OCI-LY3 (cell line): Measurements from ENCODE around the gene NKAIN2.

ENCODE experiments used
- H2AFZ ChIP-seq: fragments of 200-600, 300-600 bp; shearing (Covaris generic); 2 replicates; pipeline ENCODE4 v1.6.0; 2014; ENCODE audit warnings: antibody characterized with exemption, low read depth, low read length
- H3K27ac ChIP-seq: fragments of 200-600, 300-600 bp; sonication (generic); 2 replicates; pipeline ENCODE4 v1.5.1; 2014; ENCODE audit warnings: mild to moderate bottlenecking, low read length, moderate library complexity, mixed read lengths
- H3K27me3 ChIP-seq: fragments of 200-600, 300-600 bp; sonication (generic); 2 replicates; pipeline ENCODE4 v1.6.1; 2014; ENCODE audit warnings: low read depth, low read length, mixed read lengths
- H3K36me3 ChIP-seq: fragments of 200-600, 300-600 bp; sonication (generic); replicated peaks from 2 replicates; pipeline ENCODE3; 2014; ENCODE audit warnings: low read depth, low read length, mixed read lengths
- H3K4me1 ChIP-seq: fragments of 300-600, 200-600 bp; sonication (generic); 2 replicates; pipeline ENCODE4 v1.6.1; 2014; ENCODE audit warnings: low read length, mixed read lengths
- H3K4me2 ChIP-seq: fragments of 200-600, 300-600 bp; sonication (generic); 2 replicates; pipeline ENCODE4 v1.6.1; 2014; ENCODE audit warnings: low read length, mixed read lengths
- H3K4me3 ChIP-seq: fragments of 300-600, 200-600 bp; sonication (generic); 2 replicates; pipeline ENCODE4 v1.5.1; 2014; ENCODE audit warnings: antibody characterized with exemption, mild to moderate bottlenecking, low read length, moderate library complexity
- H3K79me2 ChIP-seq: fragments of 300-600, 200-600 bp; shearing (Covaris generic); 2 replicates; pipeline ENCODE4 v1.6.1; 2014; ENCODE audit warnings: mild to moderate bottlenecking, low read length, mixed read lengths
- H3K9ac ChIP-seq: fragments of 300-600, 200-600 bp; shearing (Covaris generic); 2 replicates; pipeline ENCODE4 v1.6.0; 2014; ENCODE audit warnings: mild to moderate bottlenecking, low read length, moderate library complexity
- H3K9me3 ChIP-seq: fragments of 200-600, 300-600 bp; shearing (Covaris generic); 2 replicates; pipeline ENCODE4 v1.6.1; 2014; ENCODE audit warnings: low read length, mixed read lengths; ENCODE audit not compliant: insufficient read depth
- H4K20me1 ChIP-seq: fragments of 200-600, 300-600 bp; sonication (generic); 2 replicates; pipeline ENCODE4 v1.6.1; 2016; ENCODE audit warnings: low read length, mixed read lengths; ENCODE audit not compliant: insufficient read depth
- CTCF ChIP-seq: fragments of 200-600, 300-600 bp; sonication (generic); IDR thresholded peaks from 2 replicates; pipeline ENCODE4 v1.5.1; 2014; ENCODE audit warnings: antibody characterized with exemption, low read length, low read depth
- EZH2phosphoT487 ChIP-seq: fragments of 200-600 bp; shearing (Covaris generic); IDR thresholded peaks from 2 replicates; pipeline ENCODE4 v1.6.1; 2018; ENCODE audit warnings: antibody characterized with exemption, mixed run types, low read depth

Gene NKAIN2

GRCh38 chr6:124371974-124372475, 568.4 kb downstream of the NKAIN2 start:
- TF ChIP-seq CTCF (no peak), EZH2phosphoT487 (no peak)
- H3K27me3 ChIP-seq = no peaks in the 10 kb centered on the region
- no peaks in the 10 kb centered on the region for H4K20me1 ChIP-seq
- H2AFZ ChIP-seq = no peak overlapping the region
- no peak overlapping the region for H3K4me2 ChIP-seq
- H3K36me3 ChIP-seq = no peaks in the 10 kb centered on the region
- no peak overlapping the region for H3K27ac ChIP-seq
- no peaks in the 10 kb centered on the region for H3K9me3 ChIP-seq
- no peak overlapping the region for H3K4me3 ChIP-seq
- H3K4me1 ChIP-seq = no peaks in the 10 kb centered on the region
- no peaks in the 10 kb centered on the region for H3K79me2 ChIP-seq
- no peak overlapping the region for H3K9ac ChIP-seq

GRCh38 chr6:124373386-124373785, 569.7 kb downstream of the NKAIN2 start:
- no peak overlapping the region for H3K4me3 ChIP-seq
- no peak overlapping the region for H2AFZ ChIP-seq
- H3K4me1 ChIP-seq = no peaks in the 10 kb centered on the region
- H3K9me3 ChIP-seq = no peaks in the 10 kb centered on the region
- no peak overlapping the region for H3K4me2 ChIP-seq
- no peaks in the 10 kb centered on the region for H4K20me1 ChIP-seq
- no peaks in the 10 kb centered on the region for H3K36me3 ChIP-seq
- H3K9ac ChIP-seq = no peak overlapping the region
- no peak for TF ChIP-seq EZH2phosphoT487
- H3K27ac ChIP-seq = no peak overlapping the region
- H3K27me3 ChIP-seq = no peaks in the 10 kb centered on the region
- no peaks in the 10 kb centered on the region for H3K79me2 ChIP-seq

GRCh38 chr6:124389127-124389526, 585.5 kb downstream of the NKAIN2 start:
- no peaks in the 10 kb centered on the region for H4K20me1 ChIP-seq
- H3K4me2 ChIP-seq = no peak overlapping the region
- H3K36me3 ChIP-seq = no peaks in the 10 kb centered on the region
- no peaks in the 10 kb centered on the region for H3K27me3 ChIP-seq
- H3K27ac ChIP-seq = no peak overlapping the region
- H3K79me2 ChIP-seq = no peaks in the 10 kb centered on the region
- no peaks in the 10 kb centered on the region for H3K9me3 ChIP-seq
- H3K4me1 ChIP-seq = peaks cover 20% of the 10 kb centered on the region
- H3K9ac ChIP-seq = no peak overlapping the region
- no peak overlapping the region for H2AFZ ChIP-seq
- TF ChIP-seq EZH2phosphoT487 (no peak), CTCF (peak; percentile 18)
- H3K4me3 ChIP-seq = no peak overlapping the region

- Histone ChIP-seq H3K27ac (no peak overlapping the region), H3K9me3 (no peaks in the 10 kb centered on the region), H2AFZ (no peak overlapping the region), H3K4me3 (no peak overlapping the region), H3K4me2 (no peak overlapping the region), H3K36me3 (no peaks in the 10 kb centered on the region), H3K9ac (no peak overlapping the region), H3K79me2 (no peaks in the 10 kb centered on the region), H4K20me1 (no peaks in the 10 kb centered on the region), H3K27me3 (no peaks in the 10 kb centered on the region), H3K4me1 (peaks cover 20% of the 10 kb centered on the region)
- TF ChIP-seq CTCF (no peak), EZH2phosphoT487 (no peak)
These were observed 589.9 kb downstream of the NKAIN2 start for GRCh38 chr6:124393536-124393935.

GRCh38 chr6:124396361-124396760, 592.7 kb downstream of the NKAIN2 start:
- H3K27me3 ChIP-seq = no peaks in the 10 kb centered on the region
- no peaks in the 10 kb centered on the region for H4K20me1 ChIP-seq
- H3K9ac ChIP-seq = no peak overlapping the region
- no peak overlapping the region for H3K4me3 ChIP-seq
- no peak for TF ChIP-seq CTCF
- no peak for TF ChIP-seq EZH2phosphoT487
- no peak overlapping the region for H3K27ac ChIP-seq
- no peaks in the 10 kb centered on the region for H3K79me2 ChIP-seq
- no peak overlapping the region for H3K4me2 ChIP-seq
- peaks cover 2% of the 10 kb centered on the region; the same call in 1 of the 2 replicates for H3K4me1 ChIP-seq
- no peak overlapping the region for H2AFZ ChIP-seq
- no peaks in the 10 kb centered on the region for H3K9me3 ChIP-seq
- no peaks in the 10 kb centered on the region for H3K36me3 ChIP-seq
